ENCODE measurements around the gene SKIDA1. TPM values are rescaled to one million over a fixed set of nuclear protein-coding genes. Genes with fewer than 3 reads are reported as not detected.

Gene SKIDA1
- total RNA-seq, 1 experiment from 2014 or later, result 0.56 TPM

DNA sequence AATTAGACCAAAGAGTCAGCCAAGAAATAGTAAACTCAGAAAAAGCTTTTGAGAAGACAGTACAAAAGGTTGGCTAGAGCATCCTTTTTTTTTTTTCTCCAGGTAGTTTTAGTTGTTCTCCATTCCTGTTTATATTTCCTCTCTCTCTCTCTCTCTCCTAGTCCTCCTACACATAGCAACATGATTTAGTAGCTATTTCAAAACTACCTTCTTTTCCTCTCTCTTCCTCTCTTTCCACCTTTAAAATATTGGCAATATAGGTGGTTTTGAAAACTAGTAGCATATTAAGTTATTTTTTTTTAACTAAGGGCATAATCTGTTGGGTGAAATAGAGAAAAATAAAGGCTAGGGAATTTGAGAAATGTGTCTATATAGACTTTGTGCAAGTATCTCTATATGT is 5.0 kb downstream of the SKIDA1 start:
- intact Hi-C loops (cut with micrococcal nuclease), result no loop called here
- Mint-ChIP-seq H3K27me3 (ENCODE audit: insufficient read depth, unreplicated experiment) (no peaks in the 10 kb centered on the region), H3K4me3 (ENCODE audit: unreplicated experiment) (no peak overlapping the region), H3K36me3 (ENCODE audit: insufficient read depth, unreplicated experiment) (peaks cover 6% of the 10 kb centered on the region), H3K4me1 (ENCODE audit: insufficient read depth, unreplicated experiment) (peaks cover 18% of the 10 kb centered on the region), H3K27ac (ENCODE audit: low read depth, unreplicated experiment) (no peak overlapping the region), H3K9me3 (ENCODE audit: unreplicated experiment) (no peaks in the 10 kb centered on the region)
- POLR2A ChIA-PET, result interaction anchor here (0.6 to 2.0 kb wide), 3 partner anchors 24 to 796 kb away, joined by 3 to 5 read pairs (median 4); partner anchors contain the start of gene COMMD3
- DNase-seq (ENCODE audit: unreplicated experiment), result no peak
- BruUV-seq (replicated peaks), result no TSS peak
- TF ChIP-seq, protein P1, sequence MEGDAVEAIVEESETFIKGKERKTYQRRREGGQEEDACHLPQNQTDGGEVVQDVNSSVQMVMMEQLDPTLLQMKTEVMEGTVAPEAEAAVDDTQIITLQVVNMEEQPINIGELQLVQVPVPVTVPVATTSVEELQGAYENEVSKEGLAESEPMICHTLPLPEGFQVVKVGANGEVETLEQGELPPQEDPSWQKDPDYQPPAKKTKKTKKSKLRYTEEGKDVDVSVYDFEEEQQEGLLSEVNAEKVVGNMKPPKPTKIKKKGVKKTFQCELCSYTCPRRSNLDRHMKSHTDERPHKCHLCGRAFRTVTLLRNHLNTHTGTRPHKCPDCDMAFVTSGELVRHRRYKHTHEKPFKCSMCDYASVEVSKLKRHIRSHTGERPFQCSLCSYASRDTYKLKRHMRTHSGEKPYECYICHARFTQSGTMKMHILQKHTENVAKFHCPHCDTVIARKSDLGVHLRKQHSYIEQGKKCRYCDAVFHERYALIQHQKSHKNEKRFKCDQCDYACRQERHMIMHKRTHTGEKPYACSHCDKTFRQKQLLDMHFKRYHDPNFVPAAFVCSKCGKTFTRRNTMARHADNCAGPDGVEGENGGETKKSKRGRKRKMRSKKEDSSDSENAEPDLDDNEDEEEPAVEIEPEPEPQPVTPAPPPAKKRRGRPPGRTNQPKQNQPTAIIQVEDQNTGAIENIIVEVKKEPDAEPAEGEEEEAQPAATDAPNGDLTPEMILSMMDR (IDR thresholded peaks at IDR 0.05; ENCODE audit: unreplicated experiment), result no peak
- CTCF ChIA-PET, result interaction anchor here (0.7 to 1.0 kb wide), 2 partner anchors 23 to 151 kb away, joined by 3 read pairs; no protein-coding TSS in a partner anchor

DNA sequence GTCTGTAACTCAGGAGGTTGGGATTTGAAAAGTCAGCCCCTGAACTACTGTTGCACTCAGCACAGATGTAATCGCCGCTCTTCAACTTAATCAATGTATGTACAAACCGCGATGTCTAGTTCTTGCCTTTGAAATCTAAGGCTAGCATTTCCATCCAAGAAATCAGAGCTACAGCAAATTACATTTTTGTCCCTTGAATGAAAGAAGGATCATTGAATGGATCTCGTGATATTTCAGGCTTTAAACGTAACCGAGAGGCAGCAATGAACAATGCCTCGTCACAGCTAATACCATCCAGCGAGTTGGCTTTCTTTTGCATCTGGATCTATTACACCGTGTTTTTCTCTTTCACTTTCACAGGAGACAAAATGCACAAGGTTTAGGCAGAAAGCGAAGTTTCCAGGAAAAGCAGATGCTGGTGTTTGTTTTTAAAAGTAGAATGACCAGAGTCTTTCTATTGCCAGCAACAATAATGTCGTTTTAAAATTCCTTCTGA is 5.5 kb downstream of the SKIDA1 start:
- no TSS peak for BruUV-seq (replicated peaks)
- Mint-ChIP-seq H3K9me3 (ENCODE audit: unreplicated experiment) (no peaks in the 10 kb centered on the region), H3K4me1 (ENCODE audit: insufficient read depth, unreplicated experiment) (peaks cover 18% of the 10 kb centered on the region), H3K27ac (ENCODE audit: low read depth, unreplicated experiment) (no peak overlapping the region), H3K36me3 (ENCODE audit: insufficient read depth, unreplicated experiment) (peaks cover 6% of the 10 kb centered on the region), H3K27me3 (ENCODE audit: insufficient read depth, unreplicated experiment) (no peaks in the 10 kb centered on the region), H3K4me3 (ENCODE audit: unreplicated experiment) (no peak overlapping the region)
- intact Hi-C loops (cut with micrococcal nuclease), result no loop called here
- CTCF ChIA-PET, result interaction anchor here (0.7 kb wide), 2 partner anchors 151 to 212 kb away, joined by 3 to 4 read pairs; no protein-coding TSS in a partner anchor
- TF ChIP-seq, protein P1 (IDR thresholded peaks at IDR 0.05; ENCODE audit: unreplicated experiment), result no peak
- POLR2A ChIA-PET, result interaction anchor here (0.6 to 2.0 kb wide), 4 partner anchors 11 to 463 kb away, joined by 3 to 5 read pairs (median 4); no protein-coding TSS in a partner anchor
- no peak for DNase-seq (ENCODE audit: unreplicated experiment)

DNA sequence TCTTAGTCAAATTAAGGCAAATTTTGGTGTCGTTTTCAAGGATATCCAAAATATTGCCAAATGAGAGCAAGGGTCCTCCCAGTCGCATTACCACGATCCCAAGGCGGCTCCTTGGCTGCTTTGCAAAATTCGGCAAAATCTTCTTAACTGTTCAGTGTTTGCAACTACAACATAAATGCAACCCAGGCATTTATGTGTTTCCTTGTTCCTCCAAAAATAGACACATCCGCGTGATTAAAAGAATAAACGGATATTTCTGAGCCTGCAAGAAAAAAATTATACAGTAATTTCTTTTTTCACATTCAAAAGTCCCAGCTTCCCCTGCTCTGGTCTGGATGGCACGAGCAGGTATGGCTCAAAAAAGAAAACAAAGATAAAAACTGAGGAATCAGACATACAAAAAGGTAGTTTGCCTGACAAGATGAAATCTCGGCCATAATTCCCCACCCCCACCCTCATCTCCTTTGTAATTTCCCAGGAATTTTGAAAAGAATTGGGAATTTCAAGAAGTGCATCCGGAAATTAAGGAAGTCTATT is 6.0 kb downstream of the SKIDA1 start:
- no peak for DNase-seq (ENCODE audit: unreplicated experiment)
- Mint-ChIP-seq H3K9me3 (ENCODE audit: unreplicated experiment) (no peaks in the 10 kb centered on the region), H3K4me1 (ENCODE audit: insufficient read depth, unreplicated experiment) (peaks cover 18% of the 10 kb centered on the region), H3K27ac (ENCODE audit: low read depth, unreplicated experiment) (no peak overlapping the region), H3K27me3 (ENCODE audit: insufficient read depth, unreplicated experiment) (no peaks in the 10 kb centered on the region), H3K36me3 (ENCODE audit: insufficient read depth, unreplicated experiment) (peaks cover 6% of the 10 kb centered on the region), H3K4me3 (ENCODE audit: unreplicated experiment) (no peak overlapping the region)
- intact Hi-C loops (cut with micrococcal nuclease), result no loop called here
- ChIA-PET POLR2A (interaction anchor here (0.6 to 1.0 kb wide), 2 partner anchors 11 to 240 kb away, joined by 3 to 4 read pairs; no protein-coding TSS in a partner anchor), CTCF (interaction anchor here (0.7 kb wide), 1 partner anchor 211 kb away, joined by 4 read pairs; no protein-coding TSS in a partner anchor)
- TF ChIP-seq, protein P1 (IDR thresholded peaks at IDR 0.05; ENCODE audit: unreplicated experiment), result no peak
- no TSS peak for BruUV-seq (replicated peaks)

DNA sequence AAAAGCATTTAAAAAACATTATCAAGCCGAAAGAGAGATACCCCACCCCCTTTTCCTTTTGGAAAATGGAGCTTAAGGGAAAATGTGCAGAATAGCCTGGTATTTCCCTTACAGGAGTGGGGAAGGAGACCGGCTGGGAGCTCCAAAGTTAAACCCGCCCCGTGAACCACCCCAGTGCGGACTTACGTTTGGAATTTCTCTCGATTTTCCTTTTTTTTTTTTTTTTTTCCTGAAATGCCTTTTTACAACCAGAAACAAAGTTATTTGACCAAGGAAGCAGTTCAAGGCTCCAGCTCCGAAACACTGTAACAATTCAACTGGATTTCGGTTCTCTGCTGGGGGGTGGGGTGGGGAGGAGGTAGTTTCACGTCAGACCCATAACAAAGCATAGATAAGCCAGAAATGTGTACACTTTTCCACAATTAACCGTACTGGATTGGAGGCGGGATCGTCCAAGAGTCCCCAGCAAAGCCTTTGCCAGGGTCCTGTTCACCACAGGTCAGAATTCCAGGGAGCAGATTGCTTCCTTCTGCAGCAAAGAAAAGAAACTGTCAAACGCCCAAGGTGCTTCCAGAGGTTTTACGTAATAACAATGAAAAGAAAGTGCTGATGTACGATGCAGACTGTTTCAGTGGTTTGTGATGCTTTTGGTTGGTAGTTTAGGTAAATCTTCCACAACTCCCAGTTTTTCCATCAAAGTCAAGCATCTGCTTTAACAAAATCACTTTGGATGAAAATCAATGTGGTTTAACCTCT is 6.7 kb downstream of the SKIDA1 start:
- CTCF ChIA-PET, result interaction anchor here (0.6 to 1.2 kb wide), 6 partner anchors 8 to 516 kb away, joined by 3 to 5 read pairs (median 4); no protein-coding TSS in a partner anchor
- Mint-ChIP-seq H3K4me1 (ENCODE audit: insufficient read depth, unreplicated experiment) (peaks cover 18% of the 10 kb centered on the region), H3K27me3 (ENCODE audit: insufficient read depth, unreplicated experiment) (no peaks in the 10 kb centered on the region), H3K27ac (ENCODE audit: low read depth, unreplicated experiment) (no peak overlapping the region), H3K9me3 (ENCODE audit: unreplicated experiment) (no peaks in the 10 kb centered on the region), H3K36me3 (ENCODE audit: insufficient read depth, unreplicated experiment) (peaks cover 6% of the 10 kb centered on the region), H3K4me3 (ENCODE audit: unreplicated experiment) (peak overlapping the region; percentile 85)
- TF ChIP-seq, protein P1 (IDR thresholded peaks at IDR 0.05; ENCODE audit: unreplicated experiment), result no peak
- intact Hi-C loops (cut with micrococcal nuclease), result no loop called here
- no peak for DNase-seq (ENCODE audit: unreplicated experiment)
- POLR2A ChIA-PET, result interaction anchor here (0.6 to 1.5 kb wide), 9 partner anchors 8 to 712 kb away, joined by 3 to 12 read pairs (median 5); no protein-coding TSS in a partner anchor
- no TSS peak for BruUV-seq (replicated peaks)

Data from MCF 10A (cell line).